GM18861 (cell line): ENCODE data around the gene CNOT3.
A peak's percentile ranks its signal among the peaks of the same experiment; 100 is the strongest.
"Not testable (repeated sequence)": the region's sequence is repeated elsewhere in the genome, so short reads cannot be mapped to it uniquely, and the experiment has no call there.

Experiments used
- ATAC-seq: cut with Tn5 transposase; IDR thresholded peaks from one replicate; pipeline ENCODE4 v1.9.1; 2021; ENCODE audit not compliant: unreplicated experiment

Gene CNOT3

DNA sequence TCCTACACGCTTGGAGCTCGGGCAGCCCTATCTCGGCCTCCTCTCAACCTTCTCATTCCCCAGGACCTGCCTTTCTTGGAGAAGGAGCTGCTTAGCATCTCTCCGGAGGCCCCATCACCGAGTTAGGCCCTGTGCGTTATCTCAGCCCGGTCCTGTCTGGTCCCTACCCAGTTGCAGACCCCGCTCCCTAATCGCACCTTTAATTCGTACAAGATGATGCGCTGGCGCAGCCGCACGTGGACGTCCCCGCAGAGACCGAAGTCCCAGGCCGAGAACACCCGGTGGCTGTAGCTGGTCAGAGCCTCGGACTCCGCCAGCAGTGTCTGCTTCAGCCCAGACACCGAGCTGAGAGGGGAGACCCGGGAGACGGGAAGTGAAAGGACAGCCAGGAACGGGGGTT lies 27.7 kb downstream of the CNOT3 start:
- no peak for ATAC-seq

- ATAC-seq, result no peak
Observed at GRCh38 chr19:54168174-54168917, 30.8 kb downstream of the CNOT3 start.

- no peak for ATAC-seq
Observed at GRCh38 chr19:54169149-54169740, 31.7 kb downstream of the CNOT3 start.

GRCh38 chr19:54171736-54172431 lies 34.3 kb downstream of the CNOT3 start:
- ATAC-seq, result not testable (repeated sequence)

- no peak for ATAC-seq
Observed at GRCh38 chr19:54172471-54173358, 35.2 kb downstream of the CNOT3 start, which contains the start of gene TMC4. TSS of gene TMC4 (minus strand) at chr19:54173160. CDS start at chr19:54173117, 43 bp downstream.

DNA sequence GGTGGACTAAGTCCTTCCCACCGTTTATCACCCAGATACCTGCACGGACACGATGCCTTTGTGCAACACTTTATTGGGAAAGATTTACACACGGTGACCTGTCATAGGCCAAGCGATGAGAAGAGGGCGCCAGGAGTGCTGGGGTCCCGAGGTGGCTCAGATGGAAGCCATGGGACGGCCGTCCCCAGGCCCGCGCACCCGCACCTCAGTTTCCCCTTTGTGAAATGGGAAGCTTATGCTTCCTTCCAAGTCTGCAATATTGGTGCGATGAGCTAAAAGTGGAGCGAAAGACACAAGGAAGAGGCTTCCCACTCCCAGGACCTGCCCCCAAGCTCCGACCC lies 35.8 kb downstream of the CNOT3 start:
- no peak for ATAC-seq

- no peak for ATAC-seq
Observed at GRCh38 chr19:54173951-54174834, 36.6 kb downstream of the CNOT3 start.

DNA sequence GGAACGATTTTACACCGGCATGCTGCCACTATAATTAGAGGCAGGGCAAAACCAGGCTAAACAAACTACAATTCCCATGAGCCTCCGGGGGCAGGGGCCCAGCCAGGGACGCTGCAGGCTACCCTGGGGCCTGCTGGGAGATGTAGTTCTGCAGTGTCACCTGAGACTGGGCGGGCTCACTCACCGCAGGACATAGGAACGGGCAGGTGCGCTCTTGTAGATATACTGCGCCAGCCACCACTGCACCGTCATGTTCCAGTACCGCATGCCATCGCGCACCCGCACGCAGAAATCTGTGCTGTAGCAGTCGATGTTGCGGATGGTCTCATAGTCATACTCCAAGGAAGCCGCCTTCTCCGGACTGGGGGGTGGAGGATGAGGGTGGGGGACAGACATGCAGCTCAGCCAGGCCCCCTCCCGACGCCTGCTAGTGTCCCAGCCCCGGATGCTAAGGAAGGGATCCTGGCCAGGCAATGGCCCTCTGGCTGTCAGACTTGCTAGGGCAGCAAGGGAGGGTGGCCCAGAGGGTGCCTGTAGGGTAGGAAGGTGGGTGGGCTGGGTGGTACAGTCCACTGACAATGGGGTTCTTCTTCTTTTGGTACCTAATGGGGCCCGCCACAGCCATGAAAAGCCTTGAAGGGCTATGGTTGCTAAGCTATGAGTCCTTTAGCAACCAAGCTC lies 41.2 kb downstream of the CNOT3 start:
- ATAC-seq, result no peak

DNA sequence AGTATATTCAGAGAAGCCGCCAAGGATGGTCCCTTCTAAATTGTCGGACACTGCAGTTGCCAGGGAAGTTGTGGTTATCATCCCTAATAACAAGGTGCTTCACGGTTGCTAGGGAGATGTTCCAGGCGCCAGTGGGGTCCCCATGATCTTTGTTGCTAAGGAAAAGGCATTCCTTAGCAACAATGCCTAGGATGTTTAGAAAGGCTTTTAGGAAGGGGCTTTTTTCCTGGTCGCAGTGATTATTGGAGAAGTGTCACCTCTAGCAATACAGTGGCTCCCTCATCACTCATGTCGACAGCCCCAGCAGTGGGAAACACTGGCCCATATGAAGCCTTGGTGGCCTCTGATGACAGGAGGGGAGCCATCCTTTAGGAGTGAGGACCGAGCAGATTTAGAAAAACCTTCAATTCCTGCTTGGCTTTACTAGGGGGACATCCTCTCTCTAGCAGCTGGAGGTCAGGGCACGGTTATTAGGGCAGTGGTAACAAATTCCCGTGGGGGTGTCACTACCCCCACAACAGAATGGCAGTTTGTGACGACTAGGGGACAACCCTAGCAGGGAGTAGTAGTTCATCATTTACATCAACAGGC lies 41.8 kb downstream of the CNOT3 start:
- no peak for ATAC-seq

DNA sequence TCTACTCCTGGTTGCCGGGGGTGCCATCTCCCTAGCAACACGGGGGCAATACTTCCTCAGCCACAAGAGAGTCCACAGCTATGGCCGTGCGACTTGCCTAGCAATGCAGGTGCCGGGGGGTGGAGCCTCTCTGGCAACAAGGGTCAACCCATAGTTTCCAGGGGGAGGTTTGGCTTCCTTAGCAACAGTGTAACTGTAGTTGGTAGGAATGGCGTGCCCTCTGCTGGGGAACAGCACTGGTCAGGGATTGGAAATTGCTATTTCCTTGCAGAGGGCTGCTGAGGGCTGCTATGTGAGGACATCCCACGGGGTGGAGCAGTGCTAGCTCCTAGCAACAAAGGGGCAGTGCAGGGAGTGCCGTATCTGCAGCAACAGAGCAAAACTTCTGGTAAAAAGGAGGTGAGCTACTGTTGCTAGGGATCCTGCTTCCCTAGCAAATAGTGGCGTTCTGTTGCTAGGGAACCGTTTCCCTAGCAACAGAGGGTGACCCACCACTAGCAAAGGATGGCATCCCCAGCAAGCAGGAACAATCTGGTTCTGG lies 42.4 kb downstream of the CNOT3 start:
- no peak for ATAC-seq

- ATAC-seq, result no peak
Observed at GRCh38 chr19:54180691-54181091, 43.1 kb downstream of the CNOT3 start.

GRCh38 chr19:54181894-54182293 lies 44.3 kb downstream of the CNOT3 start:
- not testable (repeated sequence) for ATAC-seq

GRCh38 chr19:54183431-54183830 lies 45.9 kb downstream of the CNOT3 start:
- ATAC-seq, result no peak

GRCh38 chr19:54186351-54186750 lies 48.8 kb downstream of the CNOT3 start:
- ATAC-seq, result no peak

- ATAC-seq, result no peak
Observed at GRCh38 chr19:54186934-54187381, 49.4 kb downstream of the CNOT3 start.

DNA sequence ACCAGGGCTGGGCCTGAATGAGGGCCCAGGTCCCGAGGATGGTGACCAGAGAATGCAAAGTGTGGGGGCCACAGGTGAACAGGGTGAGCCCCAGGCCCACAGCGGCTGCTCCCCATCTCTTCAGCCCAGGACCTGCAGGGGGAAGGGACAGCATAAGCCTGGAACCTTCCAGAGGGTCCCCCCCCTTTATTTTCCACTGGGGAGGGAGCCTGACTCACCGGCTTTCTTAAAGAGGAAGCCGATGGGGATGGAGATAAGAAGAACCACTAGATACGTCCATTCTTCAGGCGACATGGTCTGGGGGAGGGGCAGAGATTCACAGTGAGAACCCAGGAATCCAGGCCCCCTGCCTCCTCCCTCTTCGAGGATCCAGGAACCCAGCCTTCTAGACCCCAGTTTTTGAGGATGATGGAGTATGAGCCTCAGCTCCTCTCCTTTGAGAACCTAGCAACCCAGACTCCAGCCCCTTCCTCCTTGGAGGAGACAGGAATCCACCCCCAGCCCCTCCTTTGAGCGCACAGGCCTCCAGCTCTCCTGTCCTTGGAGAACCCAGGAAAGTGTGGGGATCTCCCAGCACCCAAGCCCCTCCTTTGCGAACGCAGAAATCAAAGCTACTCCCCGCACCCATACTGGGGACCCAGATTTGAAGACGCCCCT lies 50.8 kb downstream of the CNOT3 start:
- no peak for ATAC-seq

DNA sequence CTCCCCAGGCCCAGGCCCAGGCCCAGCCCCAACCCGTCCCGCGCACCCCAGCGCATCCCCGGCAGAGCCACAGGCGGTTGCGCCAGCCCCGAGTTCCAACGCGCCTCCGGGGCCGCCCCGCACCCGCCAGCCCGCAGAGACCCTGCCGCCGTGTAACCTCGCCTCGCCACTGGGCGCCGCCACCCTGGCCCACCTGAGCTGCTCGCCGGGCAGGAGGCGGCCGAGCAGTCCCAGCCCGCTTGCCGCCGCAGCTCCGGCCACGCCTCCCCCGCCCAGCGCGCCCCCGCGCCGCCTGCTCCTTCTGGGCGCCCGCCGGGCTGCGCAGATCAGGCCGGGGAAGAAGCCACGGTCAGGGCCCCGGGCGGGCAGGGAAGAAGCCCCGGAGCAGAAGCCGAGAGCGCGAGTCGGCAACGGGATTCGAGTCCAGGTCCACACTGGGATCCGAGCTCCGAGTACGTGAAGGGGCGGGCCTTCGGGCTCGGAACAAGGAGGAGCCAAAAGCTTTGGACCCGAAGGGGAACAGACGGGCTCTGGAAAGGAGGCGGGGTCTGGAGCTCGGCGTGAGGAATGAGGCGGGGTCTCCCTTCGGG lies 51.7 kb downstream of the CNOT3 start, which contains the start of gene MBOAT7:
Gene MBOAT7, minus strand, starts transcription at position 436 of the 590 bp plus-strand sequence. CDS start 1,072 bp downstream, outside the sequence.
- ATAC-seq, result peak; percentile 18
